NCI-H82 (cell line): Measurements from ENCODE around the gene CDK6.

Source experiments
- DNase-seq: peaks from one replicate; lab custom pipeline; 2025; lab: John Stamatoyannopoulos, UW

Gene CDK6

DNA sequence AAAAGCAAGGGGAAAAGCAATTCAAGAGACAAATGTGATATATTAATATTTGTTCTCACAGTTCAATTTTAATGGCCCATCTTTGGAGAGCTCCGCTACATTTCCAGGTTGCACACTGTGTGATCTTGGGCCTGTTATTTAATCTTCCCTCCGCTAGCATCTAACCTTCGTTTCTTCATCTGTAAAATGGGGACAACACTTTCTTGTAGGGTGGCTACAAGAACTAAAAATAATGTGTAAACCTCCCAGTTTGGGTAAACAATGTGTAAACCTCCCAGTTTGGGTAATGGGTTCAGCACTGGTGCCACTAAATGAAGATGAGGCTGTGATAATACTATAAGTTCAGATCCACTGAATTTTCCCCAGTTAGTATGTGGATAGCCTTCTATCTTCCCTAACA lies 99.5 kb downstream of the CDK6 start:
- no peak for DNase-seq

DNA sequence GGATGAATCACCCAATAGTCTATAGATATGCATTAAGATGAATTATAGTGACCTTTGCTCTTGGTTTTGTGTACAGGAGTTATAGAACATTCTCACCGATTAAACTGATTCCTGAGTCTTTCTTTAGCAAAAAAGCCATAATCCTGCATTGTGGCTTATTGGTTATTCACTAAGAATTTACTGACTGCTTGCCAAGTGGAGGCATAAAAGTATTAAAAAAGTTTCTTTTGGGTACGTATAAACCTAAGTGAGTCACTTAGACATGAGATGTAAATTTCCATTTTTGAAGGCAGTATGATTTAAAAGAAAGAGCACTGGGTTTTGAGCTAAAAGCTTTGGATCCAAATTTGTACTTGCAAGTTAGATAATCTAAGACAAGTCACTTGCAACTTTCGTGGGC lies 100.7 kb downstream of the CDK6 start:
- no peak for DNase-seq

DNA sequence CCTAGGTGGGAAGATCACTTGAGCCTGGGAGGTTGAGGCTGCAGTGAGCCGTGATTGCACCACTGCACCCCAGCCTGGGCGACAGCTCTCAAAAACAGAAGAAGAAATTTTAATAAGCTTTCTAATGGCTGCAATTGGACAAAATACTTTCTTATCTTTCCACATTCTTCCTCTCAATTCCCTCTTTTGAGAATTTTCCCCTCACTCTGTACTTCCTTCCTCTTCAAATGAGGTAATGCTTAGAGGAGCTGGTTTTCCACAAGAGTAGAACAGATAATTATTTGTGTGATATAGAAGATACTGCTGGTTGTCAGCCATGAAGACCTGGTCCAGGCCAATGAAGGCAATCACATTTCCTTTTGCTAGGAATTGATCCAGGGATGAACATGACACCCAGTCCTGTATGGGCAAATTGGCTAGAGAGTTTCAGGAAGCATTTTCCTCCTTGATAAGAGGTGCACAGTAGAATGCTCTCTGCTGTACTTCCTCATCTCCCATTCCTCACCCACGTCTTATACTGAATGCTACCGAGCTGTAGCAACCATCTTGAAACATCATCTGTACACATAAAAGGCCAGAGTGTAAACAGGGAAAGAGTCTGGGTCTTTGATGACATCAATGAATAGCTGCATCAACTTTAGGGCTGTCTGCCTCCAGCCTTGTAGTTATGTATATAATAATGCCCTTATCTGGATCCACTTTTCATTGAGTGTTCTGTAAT lies 103.9 kb downstream of the CDK6 start:
- DNase-seq: no peak

DNA sequence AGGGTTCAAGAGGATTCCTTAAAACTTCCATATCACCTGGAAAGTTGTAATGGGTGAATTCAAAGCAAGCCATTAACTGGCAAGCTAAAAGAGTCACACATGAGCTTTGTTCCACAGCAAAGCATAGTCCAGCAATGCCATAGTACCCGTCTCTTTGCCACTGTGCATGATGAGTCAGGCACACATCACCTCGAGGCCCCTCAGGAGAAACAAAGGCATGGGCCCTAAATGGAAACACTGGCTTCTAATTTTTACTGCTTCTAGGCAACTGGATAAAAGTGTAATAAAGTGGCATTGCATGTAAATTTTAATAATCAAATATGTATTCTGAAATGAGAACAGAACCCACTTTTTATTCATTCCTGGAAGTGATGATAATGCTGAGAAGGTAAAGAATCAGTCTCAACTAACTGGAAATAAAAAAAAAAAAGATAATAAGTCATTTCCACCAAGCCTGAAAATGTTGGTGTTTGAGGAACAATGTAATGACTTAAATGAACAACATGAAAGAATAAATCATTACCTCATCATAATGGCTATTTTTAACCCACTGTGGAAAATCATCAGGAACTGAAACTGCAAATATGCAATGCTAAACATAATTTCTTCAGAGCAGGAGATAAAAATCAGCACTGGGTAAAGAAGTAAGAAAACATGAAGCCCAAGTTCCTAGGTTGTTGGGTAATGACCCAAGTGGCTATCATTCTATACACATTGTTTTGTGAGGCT lies 104.9 kb downstream of the CDK6 start:
- no peak for DNase-seq

DNA sequence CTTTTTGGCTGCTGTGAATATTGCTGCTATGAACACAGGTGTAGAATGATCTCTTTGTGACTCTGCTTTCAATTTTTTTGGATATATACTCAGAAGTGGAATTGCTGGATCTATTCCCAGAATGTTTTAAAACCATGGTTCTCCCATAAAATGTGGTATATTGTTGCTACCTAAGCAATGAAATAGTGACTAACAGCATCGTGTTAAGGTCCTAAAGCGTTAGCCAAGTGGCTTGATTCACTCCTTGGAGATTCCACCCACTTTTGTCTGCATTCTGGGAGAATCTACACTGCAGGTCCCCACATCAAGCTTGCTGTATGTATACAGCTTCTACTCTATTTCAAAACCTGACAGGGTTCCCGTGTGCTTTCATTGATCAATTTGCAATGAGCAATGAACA lies 105.6 kb downstream of the CDK6 start:
- no peak for DNase-seq

DNA sequence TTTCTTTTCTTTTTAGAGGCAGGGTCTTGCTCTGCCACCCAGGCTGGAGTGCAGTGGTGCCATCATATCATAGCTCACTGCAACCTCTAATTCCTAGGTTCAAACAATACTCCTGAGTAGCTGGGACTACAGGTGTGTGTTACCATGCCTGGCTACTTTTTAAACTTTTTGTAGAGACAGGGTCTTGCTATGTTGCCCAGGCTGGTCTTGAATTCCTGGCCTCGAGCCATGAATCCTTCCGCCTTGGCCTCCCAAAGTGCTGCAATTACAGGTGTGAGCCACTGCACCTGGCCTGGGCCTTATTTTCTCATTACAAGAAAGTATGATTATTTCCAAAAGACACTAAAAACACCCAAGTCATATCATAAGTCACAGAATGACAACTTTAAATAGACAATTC lies 106.6 kb downstream of the CDK6 start:
- DNase-seq: no peak

DNA sequence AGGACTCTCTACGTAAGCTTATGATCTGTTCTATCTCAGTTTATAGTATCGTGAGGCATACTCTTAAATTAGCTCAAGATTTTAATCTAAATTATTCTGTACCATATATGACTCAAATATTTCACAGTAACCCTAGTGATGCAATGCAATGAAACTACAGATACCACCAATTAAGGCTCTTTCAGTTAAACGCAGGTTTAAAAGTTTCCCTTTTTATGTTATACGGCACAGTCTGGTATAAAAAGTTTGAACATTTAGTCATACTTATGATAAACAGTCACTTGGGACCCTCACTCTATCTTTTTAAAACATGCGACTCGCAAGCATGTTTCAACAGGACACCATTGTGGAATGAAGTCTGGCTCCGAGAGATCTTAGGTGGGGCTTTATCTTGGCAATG lies 107.2 kb downstream of the CDK6 start:
- no peak for DNase-seq

DNA sequence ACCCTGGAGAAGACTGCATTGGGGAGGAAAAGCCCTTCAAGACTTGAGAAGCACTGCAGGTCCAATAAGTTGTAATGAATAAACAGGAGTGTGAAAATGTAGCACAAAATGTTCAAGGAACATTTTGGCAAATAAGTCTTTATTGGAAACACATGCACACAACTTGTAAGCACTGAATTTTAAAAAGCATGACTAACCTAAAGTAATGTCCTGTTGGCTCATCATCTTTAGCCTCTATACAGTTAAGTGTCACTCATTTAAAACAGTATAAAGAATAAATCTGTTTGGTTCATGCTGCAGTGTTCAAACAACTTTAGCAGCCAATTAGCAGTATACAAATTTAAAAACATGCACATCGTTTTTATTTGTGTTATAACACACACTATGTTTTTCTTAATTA lies 108.6 kb downstream of the CDK6 start:
- DNase-seq: no peak

DNA sequence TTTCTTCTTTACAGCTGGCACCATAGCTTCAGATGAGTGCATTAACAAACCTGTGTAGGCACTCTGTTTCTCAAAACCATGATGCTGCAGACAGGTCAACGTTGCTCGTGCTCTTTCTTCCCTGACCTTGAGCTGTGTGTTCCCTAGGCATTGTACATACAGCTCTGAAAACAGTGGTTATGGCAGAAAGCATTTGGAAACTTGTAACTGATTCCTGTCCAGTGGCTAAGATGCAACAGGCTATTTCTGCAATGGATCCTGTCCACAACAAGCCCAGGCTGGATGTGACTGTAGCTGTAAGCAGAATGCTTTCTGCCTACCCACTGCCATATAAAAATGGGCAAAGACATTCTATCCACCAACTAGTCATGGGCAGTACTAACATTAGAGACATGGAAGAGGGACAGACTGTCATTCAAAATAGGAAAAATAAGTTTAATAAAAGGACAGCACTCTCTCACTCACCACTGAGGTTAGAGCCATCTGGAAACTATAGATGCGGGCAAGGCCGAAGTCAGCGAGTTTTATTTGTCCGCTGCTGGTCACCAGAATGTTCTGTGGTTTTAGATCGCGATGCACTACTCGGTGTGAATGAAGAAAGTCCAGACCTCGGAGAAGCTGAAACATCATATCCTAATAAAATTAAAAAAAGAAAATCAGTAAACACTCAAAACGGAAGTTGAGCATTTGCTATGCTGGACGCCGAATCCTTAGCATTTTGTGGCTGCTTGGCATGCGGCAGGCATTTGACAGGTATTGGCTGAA lies 111.0 kb downstream of the CDK6 start:
- DNase-seq: no peak

DNA sequence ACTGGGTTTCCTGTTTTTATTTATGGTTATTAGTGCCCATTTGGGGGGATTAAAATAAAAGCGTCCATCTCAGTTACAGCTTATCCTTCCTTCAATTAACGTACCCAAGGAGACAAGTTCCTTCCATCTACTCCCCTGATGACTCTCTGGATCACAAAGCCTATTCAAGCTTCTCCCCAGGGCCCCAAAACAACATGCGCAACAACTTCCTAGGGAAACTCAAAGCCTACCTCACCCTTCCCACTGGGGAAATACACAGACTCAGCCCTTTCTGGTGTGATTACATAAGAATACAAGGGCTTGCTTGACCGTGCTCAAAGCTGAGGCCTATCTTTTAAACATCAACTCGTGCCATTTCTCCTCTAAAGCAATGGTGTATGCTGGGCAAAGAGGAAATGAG lies 112.4 kb downstream of the CDK6 start:
- no peak for DNase-seq

DNA sequence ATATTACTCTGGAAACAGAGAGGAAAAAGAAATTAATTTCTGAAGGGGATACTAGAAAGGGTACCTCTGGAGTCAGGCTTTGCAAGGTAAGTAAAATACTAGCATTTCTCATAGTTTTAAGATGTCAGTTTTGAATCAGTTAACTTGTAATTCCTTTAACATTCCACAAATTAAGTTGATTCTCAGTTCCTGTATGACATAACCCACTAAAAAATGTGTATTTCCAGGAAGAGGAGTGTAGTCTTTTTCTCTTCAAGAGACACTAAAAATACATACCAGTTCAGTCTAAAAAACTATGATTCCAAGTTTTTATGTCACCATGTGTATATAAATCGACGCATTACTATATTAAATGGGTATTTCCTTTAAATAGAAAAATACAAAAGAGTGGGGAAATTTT lies 113.2 kb downstream of the CDK6 start:
- no peak for DNase-seq

DNA sequence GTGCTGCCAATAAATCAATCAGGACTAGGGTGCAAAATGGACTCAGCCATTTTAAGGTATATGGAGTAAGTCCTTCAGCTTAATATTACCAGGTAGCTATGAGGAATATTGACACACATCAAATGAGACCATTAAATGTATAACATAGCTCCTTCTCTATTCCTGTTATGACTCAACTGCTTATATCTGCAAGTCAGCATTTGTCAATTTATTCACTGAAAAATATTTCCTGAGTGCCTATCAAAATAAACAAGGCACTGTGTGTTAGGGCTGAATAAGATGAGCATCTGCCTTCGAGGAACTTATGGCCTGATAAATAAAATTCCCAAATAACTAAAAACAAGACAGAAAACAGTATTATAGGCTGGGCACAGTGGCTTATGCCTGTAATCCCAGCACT lies 113.8 kb downstream of the CDK6 start:
- DNase-seq: no peak

DNA sequence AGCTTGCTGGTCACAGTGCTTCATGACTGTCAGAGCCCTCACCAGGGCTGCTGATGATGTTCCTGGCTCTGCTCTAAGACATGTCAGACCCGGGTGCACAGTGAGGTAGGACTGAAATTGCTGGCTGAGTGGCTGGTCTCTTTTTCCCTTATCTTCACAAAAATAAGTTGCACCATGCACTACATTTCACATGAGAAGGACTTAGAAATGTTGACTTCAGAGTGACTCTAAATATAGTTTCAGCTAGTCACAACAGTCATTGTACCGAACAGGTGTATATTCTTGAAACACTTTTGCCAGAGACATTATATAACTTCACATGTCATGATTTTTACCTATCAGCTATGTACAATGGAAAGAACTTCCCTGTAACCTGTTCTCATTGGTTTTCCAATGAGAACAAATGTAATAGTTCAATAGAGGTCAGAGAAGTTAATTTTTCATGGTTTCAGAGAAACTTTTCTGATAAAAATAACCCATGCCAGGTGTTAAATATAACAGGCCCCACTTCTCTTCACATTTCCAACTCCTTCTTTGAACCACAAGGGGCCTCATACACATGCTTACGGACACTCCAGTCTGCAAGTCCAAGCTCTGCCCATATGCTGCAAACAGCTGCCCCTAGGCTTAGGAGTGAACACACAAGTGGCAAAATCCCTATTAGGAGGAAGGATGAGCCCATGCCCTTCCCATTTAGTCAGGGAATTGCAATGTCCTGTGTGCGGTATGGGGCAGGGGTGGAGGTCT lies 115.6 kb downstream of the CDK6 start:
- DNase-seq: peak; percentile 91

DNA sequence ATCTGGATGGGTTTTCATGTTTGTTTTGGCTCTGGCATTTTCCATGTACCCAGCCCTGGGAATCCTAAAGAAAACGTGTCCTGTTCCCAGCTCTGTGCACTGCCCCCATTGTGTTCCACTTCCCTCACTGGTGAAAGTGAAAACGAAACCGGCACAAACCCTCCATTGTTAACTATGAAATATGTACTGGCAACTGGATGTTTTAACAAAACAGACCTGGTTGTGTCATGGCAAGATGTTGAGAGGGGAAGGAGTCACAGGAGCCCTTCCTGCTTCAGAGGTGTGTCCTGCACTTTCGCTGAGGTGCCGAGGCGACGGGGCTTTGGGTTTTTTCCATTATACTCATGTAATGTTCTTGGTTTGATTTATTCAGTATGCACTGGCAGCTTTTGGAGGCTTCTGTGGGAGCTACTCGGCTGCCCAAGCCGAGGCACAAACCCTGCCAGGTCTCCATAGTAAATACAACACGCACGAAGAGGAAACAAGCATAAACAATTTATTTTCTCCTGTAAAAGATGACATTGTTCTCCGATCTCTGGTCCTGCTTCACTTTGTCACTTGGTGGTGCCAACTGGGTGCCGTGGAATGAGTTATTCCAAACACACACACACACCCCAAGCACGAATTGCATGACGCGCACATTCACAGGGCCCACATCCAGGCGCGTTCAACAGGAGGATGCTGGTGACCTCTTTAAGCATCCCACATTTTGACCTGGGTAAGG lies 118.2 kb downstream of the CDK6 start:
- DNase-seq: no peak

DNA sequence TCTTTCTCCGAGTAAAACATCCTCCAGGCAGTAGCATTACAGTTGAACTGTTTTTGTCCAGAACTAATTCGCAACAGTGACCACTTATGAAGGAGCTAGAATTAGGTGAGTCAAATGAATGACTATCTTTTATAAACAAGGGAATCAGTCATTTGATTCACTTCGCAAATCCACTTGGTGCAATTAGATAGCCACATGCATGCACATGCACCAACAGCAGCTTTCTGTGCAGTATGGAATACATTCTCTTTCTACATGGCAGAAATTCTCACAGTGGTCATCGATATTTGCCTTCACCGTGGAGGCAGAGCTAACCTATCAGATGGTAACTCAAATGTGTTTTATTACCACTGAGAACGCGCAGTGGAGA lies 118.8 kb downstream of the CDK6 start:
- no peak for DNase-seq

DNA sequence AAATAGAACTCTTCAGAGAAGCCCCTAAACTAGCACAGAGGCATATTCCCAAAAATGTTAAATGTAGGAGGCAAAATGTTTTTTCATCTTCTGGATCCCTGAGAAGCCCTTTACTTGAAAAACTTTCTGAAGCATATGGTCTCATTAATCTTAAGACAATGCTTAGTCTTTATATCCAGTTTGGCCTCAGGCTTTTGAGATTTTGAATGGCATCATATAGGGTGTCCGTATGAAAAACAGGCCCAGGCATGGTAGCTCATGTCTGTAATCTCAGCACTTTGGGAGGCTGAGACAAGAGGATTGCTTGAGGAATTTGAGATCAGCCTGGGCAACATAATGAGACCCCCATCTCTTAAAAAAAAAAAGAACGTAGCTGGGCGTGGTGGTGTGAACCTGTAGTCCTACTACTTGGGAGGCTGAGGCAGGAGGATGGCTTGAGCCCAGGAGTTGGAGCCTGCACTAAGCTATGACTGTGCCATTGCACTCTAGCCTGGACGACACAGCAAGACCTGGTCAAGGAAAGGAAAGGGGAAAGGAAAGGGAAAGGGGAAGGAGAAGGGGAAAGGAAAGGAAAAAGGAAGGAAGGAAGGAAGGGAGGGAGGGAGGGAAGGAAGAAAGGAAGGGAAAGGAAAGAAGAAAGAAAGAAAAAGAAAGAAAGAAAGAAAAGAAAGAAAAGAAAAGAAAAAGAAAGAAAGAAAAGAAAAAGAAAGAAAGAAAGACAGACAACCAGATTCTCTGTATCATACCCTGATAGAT lies 119.4 kb downstream of the CDK6 start:
- no peak for DNase-seq

DNA sequence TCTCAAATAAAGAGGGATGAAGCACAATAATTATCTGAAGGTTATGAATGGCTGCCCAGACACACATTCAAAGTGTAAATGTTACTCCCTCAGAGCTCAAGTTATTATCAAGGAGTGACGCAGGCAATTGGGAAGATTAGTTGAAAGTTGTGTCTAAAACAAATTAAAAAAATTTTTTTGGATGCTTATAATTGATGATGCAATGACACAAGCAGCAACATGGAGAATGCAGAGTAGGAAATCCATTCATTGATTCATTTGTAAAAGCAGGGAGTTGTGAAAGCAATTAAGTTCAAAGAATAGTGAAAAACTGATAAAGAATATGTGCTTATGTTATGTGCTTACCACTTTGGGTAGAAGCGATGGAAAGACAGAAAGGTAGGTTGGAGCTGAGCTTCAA lies 120.4 kb downstream of the CDK6 start:
- no peak for DNase-seq

DNA sequence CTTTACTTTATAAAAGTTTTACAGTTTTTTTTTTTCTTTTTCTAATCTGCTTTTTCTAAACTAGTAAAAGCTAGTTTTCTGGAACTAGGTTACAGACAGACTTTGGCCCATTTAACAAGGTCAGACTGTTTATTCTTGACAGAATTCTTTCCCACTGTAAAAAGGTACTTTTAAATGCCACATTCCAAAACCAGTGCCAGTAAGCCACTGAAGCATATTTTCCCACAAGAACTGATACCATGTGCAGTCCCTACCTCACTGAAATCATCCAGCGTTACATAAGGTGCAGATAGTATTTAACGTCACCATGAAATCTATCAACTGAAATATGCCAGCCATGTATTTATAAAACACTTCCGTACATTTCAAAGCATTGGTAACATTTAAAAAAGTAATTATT lies 121.6 kb downstream of the CDK6 start:
- DNase-seq: no peak

DNA sequence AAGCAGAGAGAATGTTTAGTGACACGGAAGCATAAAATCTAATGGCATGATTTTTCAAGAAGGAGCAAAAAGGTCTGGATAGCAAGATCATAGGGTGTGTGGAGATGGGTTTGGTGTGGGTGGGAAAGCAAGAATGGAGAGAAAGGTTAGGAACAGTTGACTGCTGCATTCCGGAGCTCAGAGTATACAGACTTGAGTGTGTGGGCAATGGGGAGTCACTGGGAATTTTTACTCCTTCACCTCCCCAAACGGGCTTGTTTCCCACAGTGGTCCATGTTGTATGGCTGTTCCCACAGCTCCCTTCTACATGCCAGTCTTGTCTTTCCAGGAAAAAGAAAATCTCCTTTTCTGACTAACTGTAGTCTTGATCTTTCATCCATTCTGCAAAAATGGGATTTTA lies 122.1 kb downstream of the CDK6 start:
- no peak for DNase-seq

DNA sequence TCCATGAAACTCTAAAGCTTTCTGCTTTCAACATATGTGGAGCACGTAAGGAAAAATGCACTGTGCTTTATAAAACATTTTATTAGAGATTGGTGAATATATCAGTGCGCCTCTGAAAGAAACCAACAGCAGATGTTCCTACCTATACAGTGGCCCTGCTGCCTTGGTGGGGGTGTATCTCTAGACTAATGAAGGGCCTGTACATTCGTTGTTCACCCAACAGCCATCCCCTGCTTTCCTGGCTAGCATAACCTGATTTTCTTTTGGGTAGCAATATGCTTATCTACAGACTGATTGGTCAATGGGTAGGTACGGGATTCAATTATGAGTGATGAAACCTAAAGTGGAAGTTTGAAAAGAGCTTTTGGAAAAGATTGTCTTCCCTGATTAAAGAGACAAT lies 126.5 kb downstream of the CDK6 start:
- DNase-seq: no peak

DNA sequence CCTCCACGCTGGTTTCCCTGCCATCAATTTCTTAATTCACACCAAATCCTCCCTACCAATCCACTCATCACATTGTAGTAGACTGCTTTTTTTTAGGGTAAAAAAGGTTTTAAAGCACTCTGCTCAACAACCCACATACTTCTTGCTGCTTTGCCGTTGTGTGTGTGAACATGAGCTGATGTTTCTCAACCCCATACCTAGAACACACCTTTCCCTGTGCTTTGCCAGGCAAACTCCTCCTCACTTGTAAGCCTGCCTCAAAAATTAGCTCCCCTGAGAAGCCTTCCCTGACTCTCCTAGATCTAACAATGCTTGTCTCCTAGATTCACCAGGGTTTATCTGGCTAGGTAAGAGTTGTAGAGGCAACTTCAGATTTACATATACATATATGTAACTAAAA lies 127.2 kb downstream of the CDK6 start:
- DNase-seq: no peak
